HG02884 (cell line): Measurements from ENCODE around the gene PRMT7.
A peak's percentile ranks its signal among the peaks of the same experiment; 100 is the strongest.

Source experiments
- ATAC-seq: cut with Tn5 transposase; IDR thresholded peaks from one replicate; pipeline ENCODE4 v1.9.1; 2021; ENCODE audit warnings: mild to moderate bottlenecking, moderate library complexity; ENCODE audit not compliant: unreplicated experiment

PRMT7 gene

GRCh38 chr16:68310774-68311511 is at the start of gene PRMT7, which contains the start of gene SLC7A6OS:
PRMT7 (plus strand) TSS chr16:68311019; CDS start chr16:68315980, 4,961 bp downstream.
SLC7A6OS (minus strand) TSS chr16:68310946; CDS start chr16:68310926, 20 bp downstream.
- peak; percentile 92 for ATAC-seq

GRCh38 chr16:68263559-68264127 is 47.2 kb upstream of the PRMT7 start:
- ATAC-seq: no peak

- peak; percentile 47 for ATAC-seq
Observed at GRCh38 chr16:68264128-68265077, 46.4 kb upstream of the PRMT7 start, which contains the start of gene SLC7A6. SLC7A6 (plus strand) TSS chr16:68264526; CDS start chr16:68274727, 10,201 bp downstream.

DNA sequence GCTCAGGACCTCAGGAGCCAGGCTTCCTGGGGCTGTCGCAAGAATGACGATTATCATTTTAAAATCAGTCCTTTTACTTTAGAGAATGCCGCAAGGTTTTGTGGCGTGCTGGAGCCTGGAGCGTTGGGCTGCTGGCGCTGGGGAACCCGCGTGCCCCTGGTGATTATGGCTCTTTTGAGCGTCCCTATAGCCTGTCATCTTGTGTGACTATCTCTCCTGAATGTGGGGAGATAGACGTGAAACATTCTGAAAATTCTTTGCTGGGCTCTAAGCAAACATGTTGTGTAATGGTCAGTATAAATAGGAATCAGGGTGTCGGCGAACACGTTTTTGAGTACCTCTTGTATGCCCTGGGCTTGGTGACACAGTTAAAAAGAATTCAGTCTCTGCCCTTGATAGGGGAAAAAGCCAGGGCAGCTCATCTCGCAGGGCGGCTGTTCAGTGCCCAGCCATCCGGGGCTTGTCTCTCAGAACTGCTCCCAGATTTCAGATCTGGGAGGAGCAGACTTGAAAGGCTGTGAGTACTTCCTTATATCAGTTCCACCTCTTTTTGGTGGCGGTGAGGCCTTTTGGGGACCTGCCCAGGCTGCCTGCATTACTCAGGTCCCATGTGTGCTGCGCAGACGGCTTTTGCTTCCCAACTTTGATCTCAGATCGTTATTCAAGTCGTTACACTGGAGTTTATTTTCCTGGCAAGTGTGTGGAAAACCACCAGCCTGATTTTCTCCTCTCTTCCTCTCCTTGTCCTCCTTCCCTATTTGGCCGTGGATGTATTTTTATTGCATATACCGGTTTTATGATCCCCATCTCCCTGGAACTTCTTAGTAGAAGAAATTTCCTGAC is 45.5 kb upstream of the PRMT7 start:
- no peak for ATAC-seq

GRCh38 chr16:68267612-68268405 is 43.0 kb upstream of the PRMT7 start:
- no peak for ATAC-seq

DNA sequence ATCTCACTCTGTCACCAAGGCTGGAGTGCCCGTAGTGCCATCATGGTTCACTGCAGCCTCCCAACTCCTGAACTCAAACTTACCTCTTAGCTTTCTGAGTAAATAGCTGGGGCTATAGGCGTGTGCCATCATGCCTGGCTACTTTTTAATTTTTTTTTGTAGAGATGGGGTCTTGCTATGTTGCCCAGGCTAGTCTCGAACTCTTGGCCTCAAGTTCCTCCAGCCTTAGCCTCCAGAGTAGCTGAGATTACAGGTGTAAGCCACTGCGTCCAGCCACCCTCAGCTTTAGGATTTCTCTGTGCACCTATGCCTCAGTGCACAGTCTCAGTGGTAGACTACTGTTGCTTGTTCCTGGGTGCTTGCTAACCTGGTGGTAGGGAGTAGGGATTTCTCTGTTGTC is 41.0 kb upstream of the PRMT7 start:
- ATAC-seq: no peak

GRCh38 chr16:68270353-68270752 is 40.5 kb upstream of the PRMT7 start:
- no peak for ATAC-seq

GRCh38 chr16:68272507-68273209 is 38.2 kb upstream of the PRMT7 start:
- ATAC-seq: no peak

GRCh38 chr16:68273459-68273858 is 37.4 kb upstream of the PRMT7 start:
- no peak for ATAC-seq

GRCh38 chr16:68273896-68274295 is 36.9 kb upstream of the PRMT7 start:
- ATAC-seq: no peak

GRCh38 chr16:68274441-68274840 is 36.4 kb upstream of the PRMT7 start:
- no peak for ATAC-seq

GRCh38 chr16:68275611-68276191 is 35.1 kb upstream of the PRMT7 start:
- ATAC-seq: no peak

GRCh38 chr16:68276223-68276622 is 34.6 kb upstream of the PRMT7 start:
- no peak for ATAC-seq

DNA sequence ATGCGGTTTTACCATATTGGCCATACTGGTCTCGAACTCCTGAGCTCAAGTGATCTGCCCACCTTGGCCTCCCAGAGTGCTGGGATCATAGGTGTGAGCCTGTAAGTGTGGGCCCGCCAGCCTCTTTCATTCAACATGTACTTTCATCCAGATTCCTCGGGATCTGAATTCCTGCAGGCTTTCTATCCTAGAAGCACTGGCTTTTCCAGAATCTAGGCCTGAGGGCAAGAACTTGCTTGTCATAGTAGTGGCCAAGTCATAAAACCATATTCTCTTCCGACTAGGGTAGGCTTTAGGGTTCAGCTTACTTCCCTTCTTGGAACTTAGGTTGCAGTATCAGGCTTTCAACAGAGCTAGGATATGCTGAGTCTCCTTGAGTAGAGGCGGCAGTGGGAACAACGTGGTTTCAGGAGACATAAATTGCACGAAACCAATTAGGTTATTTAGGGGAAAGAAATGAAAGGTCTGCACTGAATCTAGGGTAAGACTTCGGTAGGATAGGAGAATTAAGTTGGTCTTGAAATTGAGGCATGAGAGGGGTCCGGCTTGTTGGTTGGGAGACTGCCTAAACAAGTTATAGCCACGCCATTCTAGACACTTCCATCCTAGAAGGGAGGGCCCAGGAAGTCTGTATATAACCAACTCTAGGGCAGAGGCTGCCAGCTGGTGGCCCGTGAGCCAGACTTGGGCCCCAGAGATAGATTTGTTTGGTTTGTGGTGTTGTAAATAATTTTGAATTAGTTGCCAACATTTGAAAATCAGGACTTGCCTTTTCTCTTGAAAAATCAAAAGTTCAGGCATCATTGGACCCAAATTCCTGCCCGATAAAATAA is 30.9 kb upstream of the PRMT7 start:
- ATAC-seq: no peak

- ATAC-seq: no peak
Observed at GRCh38 chr16:68281368-68282063, 29.3 kb upstream of the PRMT7 start.

DNA sequence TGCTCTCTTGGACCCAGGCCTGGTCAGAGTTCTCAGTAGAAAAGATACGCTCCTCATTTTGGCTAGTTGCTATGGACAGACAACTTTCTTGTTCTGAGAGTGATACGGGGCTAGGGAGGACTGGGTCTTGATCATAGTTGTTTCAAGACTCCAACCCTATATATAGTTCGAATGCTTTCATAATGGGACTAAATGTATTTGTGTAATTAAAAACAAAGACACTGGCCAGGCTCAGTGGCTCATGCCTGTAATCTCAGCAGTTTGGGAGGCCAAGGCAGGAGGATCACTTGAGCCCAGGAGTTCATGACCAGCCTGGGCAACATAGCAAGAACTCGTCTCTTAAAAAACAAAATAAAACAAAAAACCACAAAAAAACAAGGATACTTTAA is 28.8 kb upstream of the PRMT7 start:
- no peak for ATAC-seq

- no peak for ATAC-seq
Observed at GRCh38 chr16:68283346-68283745, 27.5 kb upstream of the PRMT7 start.
